GM12801 (cell line): ENCODE results near the gene B3GALT6.

Source experiments
- TF ChIP-seq, protein P1 (sequence below): IDR thresholded peaks from one replicate; pipeline ENCODE4 v1.5.1; 2011; ENCODE audit warnings: control low read depth; ENCODE audit not compliant: insufficient read length; ENCODE audit errors: extremely low read depth

The B3GALT6 gene

DNA sequence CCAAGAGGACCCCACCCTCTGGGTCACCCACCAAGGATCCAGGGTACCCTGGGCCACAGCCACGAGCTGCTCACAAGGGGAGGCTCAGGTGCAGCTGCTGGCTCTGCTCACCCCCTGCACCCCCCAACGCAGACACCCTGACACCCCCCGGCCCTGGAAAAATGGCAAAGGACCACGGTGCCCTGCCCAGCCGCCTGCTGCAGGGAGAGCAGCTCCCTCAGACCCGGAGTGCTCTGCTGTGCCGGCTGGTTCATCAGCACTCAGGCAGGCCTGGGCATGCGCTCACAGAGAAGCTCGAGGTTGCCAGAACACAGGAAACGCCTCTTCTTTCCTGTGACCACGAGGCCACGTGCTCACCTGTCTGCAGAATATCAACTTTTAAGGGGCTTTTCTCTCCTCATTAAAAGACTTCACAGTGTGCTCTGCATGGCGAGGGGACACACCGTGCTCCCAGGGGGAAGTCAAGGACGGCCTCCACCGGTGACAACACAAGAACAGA lies 18.8 kb downstream of the B3GALT6 start:
- TF ChIP-seq, protein P1, sequence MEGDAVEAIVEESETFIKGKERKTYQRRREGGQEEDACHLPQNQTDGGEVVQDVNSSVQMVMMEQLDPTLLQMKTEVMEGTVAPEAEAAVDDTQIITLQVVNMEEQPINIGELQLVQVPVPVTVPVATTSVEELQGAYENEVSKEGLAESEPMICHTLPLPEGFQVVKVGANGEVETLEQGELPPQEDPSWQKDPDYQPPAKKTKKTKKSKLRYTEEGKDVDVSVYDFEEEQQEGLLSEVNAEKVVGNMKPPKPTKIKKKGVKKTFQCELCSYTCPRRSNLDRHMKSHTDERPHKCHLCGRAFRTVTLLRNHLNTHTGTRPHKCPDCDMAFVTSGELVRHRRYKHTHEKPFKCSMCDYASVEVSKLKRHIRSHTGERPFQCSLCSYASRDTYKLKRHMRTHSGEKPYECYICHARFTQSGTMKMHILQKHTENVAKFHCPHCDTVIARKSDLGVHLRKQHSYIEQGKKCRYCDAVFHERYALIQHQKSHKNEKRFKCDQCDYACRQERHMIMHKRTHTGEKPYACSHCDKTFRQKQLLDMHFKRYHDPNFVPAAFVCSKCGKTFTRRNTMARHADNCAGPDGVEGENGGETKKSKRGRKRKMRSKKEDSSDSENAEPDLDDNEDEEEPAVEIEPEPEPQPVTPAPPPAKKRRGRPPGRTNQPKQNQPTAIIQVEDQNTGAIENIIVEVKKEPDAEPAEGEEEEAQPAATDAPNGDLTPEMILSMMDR: no peak

DNA sequence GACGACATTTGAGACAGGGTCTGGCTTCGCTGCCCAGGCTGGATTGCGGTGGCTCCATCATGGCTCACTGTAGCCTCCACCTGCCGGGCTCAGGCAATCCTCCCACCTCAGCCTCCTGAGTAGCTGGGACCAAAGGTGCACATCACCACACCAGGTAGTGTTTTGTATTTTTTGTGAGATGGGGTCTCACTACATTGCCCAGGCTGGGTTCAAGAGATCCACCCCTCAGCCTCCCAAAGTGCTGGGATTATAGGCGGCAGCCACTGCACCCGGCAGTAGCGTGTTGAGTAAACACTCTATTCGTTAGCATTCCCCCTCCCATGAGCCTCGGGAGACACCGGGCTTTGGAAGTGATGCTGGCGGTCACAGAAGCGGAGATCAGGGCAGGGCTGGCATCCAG lies 21.3 kb downstream of the B3GALT6 start:
- TF ChIP-seq, protein P1: no peak

DNA sequence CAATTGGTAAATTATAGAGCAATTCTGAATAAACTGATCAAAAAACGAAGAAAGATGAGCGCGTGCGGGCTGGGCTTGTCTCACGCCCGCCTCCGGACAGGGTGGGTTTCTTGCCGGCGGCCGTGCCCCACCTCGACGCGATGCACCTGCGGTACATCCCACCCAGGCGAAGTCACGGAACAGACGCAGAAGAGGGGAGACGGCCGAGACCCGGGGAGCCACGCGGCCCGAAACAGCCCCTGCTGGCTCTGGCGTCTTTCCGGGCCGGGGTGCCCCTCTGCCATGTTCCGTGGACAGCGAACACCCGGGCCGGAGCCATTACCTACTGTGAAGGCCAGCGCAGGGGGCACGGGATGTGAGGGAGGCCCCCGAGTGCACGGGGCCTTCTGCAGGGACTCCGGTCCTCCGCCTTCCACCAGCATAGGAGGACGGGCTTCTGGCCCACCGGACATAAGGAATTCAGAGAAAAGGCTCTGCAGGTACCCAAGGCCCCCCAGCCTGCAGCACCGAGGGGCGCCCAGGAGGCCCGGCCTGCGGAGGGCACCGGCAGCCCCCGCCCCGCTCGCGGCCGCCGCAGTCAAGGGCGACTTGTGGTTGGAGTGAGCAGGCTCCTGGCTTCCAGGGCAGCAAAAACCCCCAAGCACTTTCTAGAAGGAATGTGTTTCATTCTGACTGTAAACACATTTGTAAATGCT lies 22.1 kb downstream of the B3GALT6 start:
- TF ChIP-seq, protein P1: no peak

DNA sequence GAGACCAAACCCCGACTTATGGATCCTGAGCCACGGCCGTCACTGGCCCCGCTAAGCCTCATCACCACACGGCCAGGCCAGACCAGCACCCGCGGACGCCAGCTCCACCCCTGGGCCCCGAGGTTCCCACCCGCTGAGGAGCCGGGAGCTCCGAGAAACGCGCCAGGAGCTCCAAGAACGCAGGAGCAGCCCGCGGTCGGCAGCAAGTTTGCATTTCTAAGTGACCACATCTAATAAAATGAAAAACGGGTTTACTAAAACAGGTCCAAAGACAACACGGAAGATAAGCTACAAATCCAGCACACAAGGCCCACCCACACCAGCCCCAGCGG lies 22.6 kb downstream of the B3GALT6 start:
- TF ChIP-seq, protein P1: no peak

DNA sequence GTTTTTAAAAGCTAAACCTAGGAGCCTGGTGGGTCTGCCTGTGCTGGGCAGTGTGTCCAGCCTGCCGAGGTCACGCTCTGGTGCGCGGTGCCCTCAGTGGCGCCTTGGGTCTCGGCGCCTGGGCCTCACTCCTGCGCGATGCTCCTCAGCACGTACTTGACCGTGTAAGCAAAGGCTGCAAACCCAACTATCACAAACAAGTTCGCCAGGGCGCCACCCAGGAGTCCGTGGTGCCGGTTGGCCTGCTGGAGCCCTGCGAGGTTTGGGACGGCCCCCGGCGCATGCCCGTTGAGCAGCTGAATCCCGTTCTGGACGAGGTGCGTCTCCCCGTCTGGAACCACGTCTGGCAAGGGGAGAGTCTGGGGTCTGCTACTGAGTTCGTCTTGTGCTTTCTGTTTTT lies 23.0 kb downstream of the B3GALT6 start:
- TF ChIP-seq, protein P1: no peak

DNA sequence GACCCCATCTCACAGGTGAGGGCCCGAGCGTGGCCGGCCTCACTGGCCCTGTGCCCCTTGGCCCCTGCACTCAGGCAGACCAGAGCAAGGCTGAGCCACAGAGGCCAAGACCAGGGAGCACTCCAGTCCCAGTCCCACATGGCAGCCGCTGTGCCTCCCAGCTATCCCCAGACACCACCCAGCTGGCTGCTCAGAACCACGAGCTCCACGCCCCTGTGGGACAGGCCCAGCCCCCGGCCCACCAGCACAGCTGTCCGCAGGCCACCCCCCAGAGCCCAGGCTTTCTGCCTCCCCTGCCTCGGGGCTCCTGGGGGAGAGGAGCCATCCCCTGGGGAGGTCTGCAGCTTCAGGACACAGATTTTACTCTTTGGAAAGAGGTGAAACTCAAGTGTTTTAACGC lies 23.6 kb downstream of the B3GALT6 start:
- TF ChIP-seq, protein P1: no peak

DNA sequence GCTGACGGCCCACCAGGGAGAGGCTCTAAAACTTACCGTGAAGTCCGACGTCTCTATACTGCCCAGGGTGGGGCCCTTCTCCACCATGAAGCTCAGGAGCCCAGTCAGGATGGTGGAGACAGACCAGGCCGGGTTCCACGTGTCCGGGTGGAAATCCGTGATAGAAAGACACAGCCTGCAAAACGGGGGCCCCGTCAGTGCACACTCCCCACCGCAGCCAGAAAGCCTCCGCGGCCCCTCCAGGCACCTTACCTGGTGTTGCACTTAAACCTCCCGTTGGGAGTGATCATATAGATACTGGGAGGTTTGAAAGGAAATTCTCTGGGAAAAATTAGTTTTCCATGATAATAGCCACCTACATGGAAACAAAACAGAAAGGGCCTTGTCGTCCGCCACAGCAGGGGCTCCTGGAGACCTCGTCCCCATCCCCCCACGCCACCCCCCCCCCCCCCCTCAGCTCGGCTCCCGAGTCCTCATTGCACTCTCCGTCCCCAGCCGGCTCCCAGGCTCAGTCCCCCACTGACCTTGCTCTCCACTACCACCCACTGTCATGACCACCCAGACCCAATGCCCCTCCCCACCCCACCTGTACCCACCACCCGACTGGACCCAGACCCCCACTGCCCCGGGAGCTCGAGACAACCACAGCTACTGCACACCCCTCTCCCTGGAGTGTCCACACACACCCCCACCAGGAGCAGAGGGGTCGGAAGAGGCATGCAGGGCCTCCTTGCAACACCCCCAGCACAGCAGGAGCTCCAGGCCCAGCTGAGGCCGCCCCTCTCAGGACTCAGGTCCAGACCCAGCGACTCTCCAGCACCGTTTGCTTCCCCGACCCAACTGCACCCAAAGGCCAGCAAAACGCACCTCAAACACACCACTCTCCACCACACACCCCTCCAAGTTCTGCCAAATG lies 25.2 kb downstream of the B3GALT6 start:
- TF ChIP-seq, protein P1: no peak
